22Rv1 (cell line): ENCODE data around the gene SLC35F5.
"Not testable (repeated sequence)": the region's sequence is repeated elsewhere in the genome, so short reads cannot be mapped to it uniquely, and the experiment has no call there.

ENCODE experiments used
- H3K27ac ChIP-seq: fragments of 450-650 bp; 2 replicates; pipeline ENCODE4 v1.5.1; 2017
- ZFX ChIP-seq: fragments of 450-650 bp; IDR thresholded peaks from 2 replicates; pipeline ENCODE4 v1.6.1; 2017; ENCODE audit warnings: antibody characterized with exemption, borderline replicate concordance
- TF ChIP-seq, protein P1 (sequence below): fragments of 450-650 bp; IDR thresholded peaks from 2 replicates; pipeline ENCODE4 v1.5.1; 2017; ENCODE audit warnings: mild to moderate bottlenecking

SLC35F5 gene

DNA sequence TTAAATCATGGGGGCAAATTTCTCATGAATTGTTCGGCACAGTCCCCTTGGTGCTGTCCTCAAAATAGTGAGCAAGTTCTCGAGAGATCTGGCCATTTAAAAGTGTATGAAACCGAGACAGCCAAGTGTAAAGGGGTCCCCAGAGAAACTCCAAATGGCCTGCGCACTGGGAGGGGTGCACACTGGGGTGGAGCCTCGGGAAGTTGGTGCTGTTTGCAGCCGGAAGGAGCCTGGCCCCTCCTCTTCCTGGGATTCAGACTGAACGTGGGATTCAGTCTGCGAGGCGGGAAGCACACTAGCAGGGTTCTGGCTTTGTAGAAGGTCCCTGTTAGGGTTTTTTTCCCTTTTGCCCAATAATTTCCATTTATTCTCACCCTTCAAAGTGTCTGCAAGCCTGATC, 80.6 kb downstream of the SLC35F5 start:
- H3K27ac ChIP-seq, result no peak overlapping the region
- TF ChIP-seq, protein P1, sequence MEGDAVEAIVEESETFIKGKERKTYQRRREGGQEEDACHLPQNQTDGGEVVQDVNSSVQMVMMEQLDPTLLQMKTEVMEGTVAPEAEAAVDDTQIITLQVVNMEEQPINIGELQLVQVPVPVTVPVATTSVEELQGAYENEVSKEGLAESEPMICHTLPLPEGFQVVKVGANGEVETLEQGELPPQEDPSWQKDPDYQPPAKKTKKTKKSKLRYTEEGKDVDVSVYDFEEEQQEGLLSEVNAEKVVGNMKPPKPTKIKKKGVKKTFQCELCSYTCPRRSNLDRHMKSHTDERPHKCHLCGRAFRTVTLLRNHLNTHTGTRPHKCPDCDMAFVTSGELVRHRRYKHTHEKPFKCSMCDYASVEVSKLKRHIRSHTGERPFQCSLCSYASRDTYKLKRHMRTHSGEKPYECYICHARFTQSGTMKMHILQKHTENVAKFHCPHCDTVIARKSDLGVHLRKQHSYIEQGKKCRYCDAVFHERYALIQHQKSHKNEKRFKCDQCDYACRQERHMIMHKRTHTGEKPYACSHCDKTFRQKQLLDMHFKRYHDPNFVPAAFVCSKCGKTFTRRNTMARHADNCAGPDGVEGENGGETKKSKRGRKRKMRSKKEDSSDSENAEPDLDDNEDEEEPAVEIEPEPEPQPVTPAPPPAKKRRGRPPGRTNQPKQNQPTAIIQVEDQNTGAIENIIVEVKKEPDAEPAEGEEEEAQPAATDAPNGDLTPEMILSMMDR, result no peak
- TF ChIP-seq ZFX, result no peak

DNA sequence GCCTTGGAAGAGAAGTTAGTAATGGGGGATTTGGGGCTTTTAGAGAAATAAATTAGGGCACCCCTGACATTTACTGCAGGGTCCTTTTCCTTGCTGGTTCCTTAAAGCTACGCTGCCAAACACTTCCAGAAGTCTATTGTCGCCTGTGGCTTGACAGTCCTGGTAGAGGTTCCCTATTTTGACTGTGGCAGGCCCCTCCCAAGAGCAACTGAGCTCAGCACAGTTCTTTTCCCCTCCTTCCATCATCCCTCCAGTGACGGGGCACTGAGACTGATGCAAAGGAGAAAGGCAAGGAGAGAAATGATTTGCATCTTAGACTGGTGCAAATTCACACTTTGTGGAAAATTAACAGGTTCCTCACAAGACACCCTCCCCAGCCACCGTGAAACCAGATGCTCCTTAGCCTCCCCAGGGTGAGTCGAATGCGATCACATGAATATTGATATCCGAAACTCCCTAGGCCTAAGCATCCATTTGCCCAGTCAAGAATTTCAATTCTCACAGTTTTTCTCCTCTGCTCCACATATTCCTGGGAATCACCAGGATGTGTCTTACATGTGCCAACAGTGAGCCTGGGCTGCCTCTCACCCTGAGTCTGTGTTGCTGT, 84.0 kb downstream of the SLC35F5 start:
- TF ChIP-seq ZFX, result no peak
- TF ChIP-seq, protein P1, result no peak
- no peak overlapping the region for H3K27ac ChIP-seq

- H3K27ac ChIP-seq, result not testable (repeated sequence)
Observed at GRCh38 chr2:113669013-113669412, 87.4 kb downstream of the SLC35F5 start.

GRCh38 chr2:113664761-113665533, 91.5 kb downstream of the SLC35F5 start:
- H3K27ac ChIP-seq, result not testable (repeated sequence)

- not testable (repeated sequence) for H3K27ac ChIP-seq
Observed at GRCh38 chr2:113663285-113664060, 93.0 kb downstream of the SLC35F5 start.
